Measurements from ENCODE around the gene KLRG1. TPM values are rescaled to one million over a fixed set of nuclear protein-coding genes. Genes with fewer than 3 reads are reported as not detected.

The KLRG1 gene
- total RNA-seq, 2 donors from 2014 or later = 1.6 to 2.7 TPM

- Mint-ChIP-seq H3K27ac (no peak overlapping the region), H3K36me3 (no peaks in the 10 kb centered on the region), H3K9me3 (no peaks in the 10 kb centered on the region)
- no peak for DNase-seq (ENCODE audit: low spot score in 2 of 2)
- no peak for ATAC-seq
Observed at GRCh38 chr12:9051158-9051550, 61.8 kb downstream of the KLRG1 start.

DNA sequence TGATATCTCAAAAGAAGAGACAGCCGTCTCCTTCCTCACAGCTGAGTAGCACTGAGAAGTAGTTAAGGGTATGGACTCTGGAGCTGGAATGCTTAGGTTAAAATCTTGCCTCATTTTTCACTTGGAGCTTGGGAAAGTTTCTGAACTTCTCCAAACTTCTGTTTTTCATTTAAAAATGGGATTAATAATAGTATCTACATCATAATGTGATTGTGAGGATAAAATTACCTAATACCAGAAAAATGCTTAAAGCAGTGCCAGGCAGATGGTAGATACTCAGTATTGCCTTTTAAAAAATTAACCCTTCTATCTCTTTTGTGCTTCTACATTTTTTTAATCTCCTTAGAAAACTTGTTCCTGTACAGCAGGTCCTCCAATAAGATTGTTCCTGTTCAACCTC is 63.3 kb downstream of the KLRG1 start:
- no peaks in the 10 kb centered on the region for H3K9me3 Mint-ChIP-seq
- H3K36me3 Mint-ChIP-seq = no peaks in the 10 kb centered on the region
- DNase-seq (ENCODE audit: low spot score in 2 of 2) = no peak
- ATAC-seq = no peak
- H3K27ac Mint-ChIP-seq = no peak overlapping the region

Other genes with a start within 250 kb of the KLRG1 start
- not detected for gene A2ML1, start 166.9 kb upstream of the KLRG1 start, total RNA-seq
- 10 to 100 TPM; 18.4 to 35.2 TPM for gene PHC1, start 75.0 kb upstream of the KLRG1 start, total RNA-seq
- gene M6PR, start 39.9 kb upstream of the KLRG1 start, total RNA-seq = 100 to 1,000 TPM; 153 to 204 TPM
- under 1 TPM in 1 of 2 donors, not detected in 1; 0.14 TPM for gene A2M, start 126.4 kb downstream of the KLRG1 start, total RNA-seq
- gene PZP, start 218.8 kb downstream of the KLRG1 start, total RNA-seq = not detected

Data from activated naive CD4-positive, alpha-beta T cell treated with anti-CD3 and anti-CD28 coated beads, Interleukin-2, amount 50 U/mL, for 72 hours (primary cell).